GM18907 (cell line): ENCODE measurements around the gene PPP2R3C.
"Not testable (repeated sequence)": the region's sequence is repeated elsewhere in the genome, so short reads cannot be mapped to it uniquely, and the experiment has no call there.

ENCODE experiments used
- ATAC-seq: cut with Tn5 transposase; IDR thresholded peaks from one replicate; pipeline ENCODE4 v1.9.1; 2021; ENCODE audit warnings: mild to moderate bottlenecking, moderate library complexity; ENCODE audit not compliant: unreplicated experiment

PPP2R3C gene

GRCh38 chr14:35121887-35122695 lies at the start of gene PPP2R3C, which contains the start of gene PRORP:
PPP2R3C (minus strand) TSS chr14:35121990; CDS start chr14:35121959, 31 bp downstream.
PRORP (plus strand) TSS chr14:35122552; CDS start chr14:35123246, 694 bp downstream.
- ATAC-seq, result peak; percentile 87

GRCh38 chr14:35167496-35167895 lies 45.7 kb upstream of the PPP2R3C start:
- ATAC-seq, result no peak

- no peak for ATAC-seq
Measured at GRCh38 chr14:35164849-35165248, 43.1 kb upstream of the PPP2R3C start.

- no peak for ATAC-seq
Measured at GRCh38 chr14:35163384-35163783, 41.6 kb upstream of the PPP2R3C start.

GRCh38 chr14:35161231-35161630 lies 39.4 kb upstream of the PPP2R3C start:
- no peak for ATAC-seq

DNA sequence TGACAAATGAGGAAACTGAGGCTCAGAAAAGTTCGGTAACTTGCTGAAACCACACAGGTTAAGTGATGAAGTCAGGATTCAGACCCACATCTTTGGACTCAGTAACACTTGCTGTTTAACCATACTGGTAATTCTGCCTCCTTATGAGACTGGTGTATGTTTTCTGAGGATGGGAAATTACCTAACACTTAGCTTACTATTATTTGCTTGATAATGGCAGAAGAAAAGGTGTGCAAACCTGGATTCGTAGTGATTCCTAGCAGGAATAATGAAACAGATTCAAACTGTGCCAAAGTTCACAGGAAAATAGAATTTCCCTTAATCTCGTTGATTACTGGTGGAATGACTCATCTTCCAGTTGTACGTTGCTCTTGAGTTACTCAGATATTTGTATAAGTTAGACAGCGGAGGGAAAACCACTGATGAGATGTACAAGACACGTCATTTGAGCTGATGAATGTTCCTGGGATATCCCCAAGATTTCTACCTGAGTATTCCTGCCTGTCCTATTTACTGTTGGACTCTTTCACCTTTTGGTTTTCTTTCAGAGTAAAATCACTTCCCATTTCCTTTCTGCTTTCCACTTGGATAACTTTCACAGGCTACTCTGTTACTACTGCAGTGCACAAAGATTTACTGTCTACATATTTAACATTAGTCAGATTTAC lies 38.1 kb upstream of the PPP2R3C start:
- no peak for ATAC-seq

DNA sequence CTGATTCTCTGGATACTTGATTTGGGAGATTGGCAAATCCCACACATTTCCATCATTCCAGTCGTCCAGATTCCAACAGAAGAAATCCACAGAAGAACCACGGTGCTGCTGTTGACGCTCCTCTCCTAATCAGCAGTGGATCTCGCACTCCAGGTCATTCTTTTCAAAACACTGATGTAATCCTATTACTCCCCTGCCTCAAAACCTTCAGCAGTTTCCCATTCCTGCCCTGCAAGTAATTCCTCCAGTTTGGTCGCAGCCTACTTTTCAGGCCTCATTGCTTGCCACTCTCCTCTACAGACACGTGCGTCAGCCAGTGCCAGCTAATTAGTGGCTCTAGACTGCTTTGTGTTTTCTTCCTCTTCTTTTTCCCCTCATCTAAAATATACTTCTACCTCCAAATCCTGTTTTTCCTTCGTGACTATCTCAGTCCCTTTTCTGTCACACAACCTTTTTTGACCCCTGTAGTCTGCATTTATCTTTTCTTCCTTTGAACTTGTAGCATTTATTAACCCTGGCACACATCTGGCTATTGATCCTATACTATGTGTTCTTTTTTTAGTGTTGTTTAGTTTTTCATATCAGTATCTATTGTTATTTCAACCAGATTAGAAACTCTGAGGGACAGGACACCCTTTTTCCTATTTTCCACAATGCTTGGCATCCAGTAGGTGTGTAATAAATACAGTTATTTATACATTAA lies 37.3 kb upstream of the PPP2R3C start:
- ATAC-seq, result no peak

DNA sequence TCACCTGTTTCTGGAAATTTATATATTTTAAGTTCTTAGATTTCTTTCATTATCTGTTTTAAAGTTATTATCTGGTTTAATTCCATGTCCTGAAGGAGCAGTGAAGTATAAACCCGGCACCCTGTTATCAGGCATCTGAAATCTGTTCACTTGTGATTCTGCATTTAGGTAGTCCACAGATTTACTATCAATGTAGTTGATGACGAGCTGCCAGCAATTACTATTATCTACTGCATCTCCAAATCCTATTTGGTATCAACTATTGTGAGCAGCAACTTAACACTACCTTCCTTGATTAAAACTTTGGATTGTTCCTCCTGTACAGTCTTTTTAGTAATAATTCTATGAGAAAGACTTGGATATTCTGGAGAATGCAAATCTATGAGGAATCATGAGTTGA lies 36.7 kb upstream of the PPP2R3C start:
- ATAC-seq, result no peak

- ATAC-seq, result peak; percentile 53
Measured at GRCh38 chr14:35155962-35156361, 34.2 kb upstream of the PPP2R3C start.

GRCh38 chr14:35154016-35154415 lies 32.2 kb upstream of the PPP2R3C start:
- no peak for ATAC-seq

DNA sequence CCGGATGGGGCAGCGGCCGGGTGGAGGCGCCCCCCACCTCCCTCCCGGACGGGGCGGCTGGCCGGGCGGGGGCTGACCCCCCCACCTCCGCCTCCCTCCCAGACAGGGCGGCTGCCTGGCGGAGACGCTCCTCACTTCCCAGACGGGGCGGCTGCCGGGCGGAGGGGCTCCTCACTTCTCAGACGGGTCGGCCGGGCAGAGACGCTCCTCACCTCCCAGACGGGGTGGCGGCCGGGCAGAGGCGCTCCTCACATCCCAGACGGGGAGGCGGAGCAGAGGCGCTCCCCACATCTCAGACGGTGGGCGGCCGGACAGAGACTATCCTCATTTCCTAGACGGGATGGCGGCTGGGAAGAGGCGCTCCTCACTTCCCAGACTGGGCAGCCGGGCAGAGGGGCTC lies 30.7 kb upstream of the PPP2R3C start:
- not testable (repeated sequence) for ATAC-seq

- no peak for ATAC-seq
Measured at GRCh38 chr14:35149239-35149638, 27.4 kb upstream of the PPP2R3C start.

DNA sequence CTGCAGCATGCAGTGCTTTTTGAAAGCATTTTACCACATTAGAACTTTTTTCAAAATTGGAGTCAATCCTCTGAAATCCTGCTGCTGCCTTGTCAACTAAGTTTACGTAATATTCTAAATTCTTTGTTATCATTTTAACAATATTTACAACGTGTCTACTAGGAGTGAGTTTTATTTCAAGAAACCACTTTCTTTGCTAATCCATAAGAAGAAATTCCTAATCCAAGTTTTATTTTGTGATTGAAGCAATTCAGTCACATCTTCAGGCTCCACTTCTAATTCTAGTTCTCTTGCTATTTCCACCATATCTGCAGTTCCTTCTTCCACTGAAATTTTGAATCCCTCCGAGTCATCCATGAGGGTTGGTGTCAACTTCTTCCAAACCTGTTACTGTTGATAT lies 25.9 kb upstream of the PPP2R3C start:
- ATAC-seq, result no peak

DNA sequence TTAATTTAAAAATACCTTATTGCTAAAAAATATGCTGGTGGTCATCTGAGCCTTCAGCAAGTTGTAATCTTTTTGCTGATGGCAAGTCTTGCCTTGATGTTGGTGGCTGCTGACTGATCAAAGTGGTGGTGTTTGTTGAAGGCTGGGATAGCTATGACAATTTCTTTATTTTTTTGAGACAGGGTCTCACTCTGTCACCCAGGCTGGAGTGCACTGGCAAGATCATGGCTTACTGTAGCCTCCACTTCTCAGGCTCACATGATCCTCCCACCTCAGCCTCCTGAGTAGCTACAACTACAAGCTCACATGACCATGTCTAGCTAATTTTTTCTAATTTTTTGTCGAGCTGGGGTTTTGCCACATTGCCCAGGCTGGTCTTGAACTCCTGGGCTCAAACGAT lies 25.4 kb upstream of the PPP2R3C start:
- no peak for ATAC-seq

DNA sequence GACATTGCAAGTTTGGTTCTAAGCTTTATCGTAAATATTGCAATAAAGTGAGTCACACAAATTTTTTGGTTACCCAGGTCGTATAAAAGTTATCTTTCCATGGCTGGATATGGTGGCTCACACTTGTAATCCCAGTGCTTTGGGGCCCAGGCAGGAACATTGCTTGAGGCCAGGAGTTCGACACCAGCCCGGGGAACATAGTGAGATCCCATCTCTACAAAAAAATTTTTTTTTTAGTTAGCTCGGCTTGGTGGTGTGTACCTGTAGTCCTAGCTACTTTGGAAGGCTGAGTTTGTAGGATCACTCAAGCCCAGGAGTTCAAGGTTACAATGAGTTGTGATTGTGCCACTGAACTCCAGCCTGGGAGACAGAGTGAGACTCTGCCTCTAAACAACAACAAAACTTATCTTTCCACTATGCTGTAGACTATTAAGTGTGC lies 24.9 kb upstream of the PPP2R3C start:
- no peak for ATAC-seq

DNA sequence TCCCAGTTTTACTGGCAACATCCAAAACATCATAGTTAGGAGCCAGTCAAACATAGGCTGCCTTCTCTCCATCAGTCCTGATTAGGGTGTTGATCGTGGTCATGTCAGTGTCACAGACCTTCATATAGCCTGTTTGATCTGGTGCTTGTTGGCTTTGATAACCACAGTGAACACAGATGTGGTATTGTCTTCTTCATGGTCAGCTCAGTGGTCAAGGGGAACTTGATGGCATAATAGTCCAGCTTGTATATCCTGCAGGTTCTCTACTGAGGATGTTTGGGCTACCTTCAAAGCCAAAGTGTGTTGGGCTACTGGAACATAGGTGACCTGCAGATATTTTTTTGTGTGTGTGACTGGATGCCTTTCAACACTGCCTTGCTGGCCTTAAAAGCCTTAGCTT lies 22.2 kb upstream of the PPP2R3C start:
- ATAC-seq, result no peak

DNA sequence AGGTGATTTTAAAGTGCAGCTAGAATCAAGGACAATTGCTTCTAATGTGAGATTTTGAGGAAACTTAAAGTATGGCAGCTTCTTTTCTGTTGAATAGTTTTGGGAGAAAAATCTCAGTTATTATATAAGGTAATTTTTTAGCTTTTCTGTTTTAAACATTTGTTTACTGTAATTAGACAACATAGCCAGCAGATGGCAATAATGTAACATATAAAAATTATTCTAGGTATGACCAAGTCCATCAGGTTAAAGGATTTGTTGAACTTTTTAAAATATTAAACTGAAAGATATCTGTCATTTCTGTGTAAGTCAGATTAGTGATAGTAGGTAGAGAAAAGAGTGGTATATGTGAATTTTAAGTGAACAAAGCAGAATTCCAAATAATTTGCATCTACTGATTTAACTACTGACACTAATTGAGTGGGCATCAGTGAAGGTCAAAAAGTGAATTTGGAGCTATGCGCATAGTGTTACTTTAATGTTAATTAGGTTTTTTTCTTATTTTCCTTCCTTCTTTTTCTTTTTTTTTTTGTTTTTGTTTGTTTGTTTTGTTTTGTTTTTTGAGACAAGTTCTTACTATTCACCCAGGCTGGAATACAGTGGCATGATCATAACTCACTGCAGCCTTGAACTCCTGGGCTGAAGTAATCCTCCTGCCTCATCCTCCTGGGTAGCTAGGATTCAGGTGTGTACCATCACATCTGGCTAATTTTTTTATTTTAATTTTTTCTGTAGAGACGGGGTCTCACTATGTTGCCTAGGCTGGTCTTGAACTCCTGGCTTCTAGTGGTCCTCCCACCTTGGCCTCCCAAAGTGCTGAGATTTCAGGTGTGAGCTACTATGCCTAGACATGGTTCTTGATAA lies 19.2 kb upstream of the PPP2R3C start:
- no peak for ATAC-seq

GRCh38 chr14:35138585-35138984 lies 16.8 kb upstream of the PPP2R3C start:
- ATAC-seq, result no peak

DNA sequence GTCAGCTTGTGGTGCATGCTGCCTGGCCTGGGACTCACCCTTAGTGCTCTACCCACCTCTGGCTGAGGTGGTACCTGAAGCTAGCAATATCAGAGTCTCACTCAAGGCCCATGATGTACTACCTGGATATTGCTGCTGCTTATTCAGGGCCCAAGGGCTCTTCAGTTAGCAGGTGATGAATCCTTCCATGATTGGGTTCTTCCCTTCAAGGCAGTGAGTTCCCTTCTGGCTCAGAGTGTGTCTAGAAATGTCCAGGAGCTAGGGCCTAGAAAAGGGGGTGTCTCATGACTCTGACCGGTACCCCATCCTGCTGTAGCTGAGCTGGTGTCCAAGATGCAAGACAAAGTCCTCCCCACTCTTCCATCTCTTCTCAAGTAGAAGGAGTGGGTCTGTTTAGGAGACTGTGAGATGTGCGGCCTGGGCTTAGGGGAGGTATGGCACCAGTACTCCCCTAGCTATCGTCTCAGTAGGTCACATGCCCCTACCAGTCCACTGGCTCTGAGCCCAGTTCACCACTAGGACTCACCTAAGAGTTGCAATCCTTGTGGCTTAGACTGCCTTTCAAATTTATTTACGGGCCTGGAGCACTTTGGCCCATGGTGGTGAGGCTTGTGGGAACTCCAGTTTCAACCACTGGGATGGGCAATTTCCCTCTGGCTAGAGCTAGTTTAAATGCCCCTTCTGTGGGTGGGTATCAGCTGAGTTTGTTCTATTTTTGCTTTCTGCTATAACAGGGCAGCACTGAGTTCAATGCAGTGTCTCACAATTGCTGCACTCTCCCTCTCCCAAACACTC lies 12.7 kb upstream of the PPP2R3C start:
- ATAC-seq, result no peak
